ENCODE measurements around the gene TBC1D21.

DNA sequence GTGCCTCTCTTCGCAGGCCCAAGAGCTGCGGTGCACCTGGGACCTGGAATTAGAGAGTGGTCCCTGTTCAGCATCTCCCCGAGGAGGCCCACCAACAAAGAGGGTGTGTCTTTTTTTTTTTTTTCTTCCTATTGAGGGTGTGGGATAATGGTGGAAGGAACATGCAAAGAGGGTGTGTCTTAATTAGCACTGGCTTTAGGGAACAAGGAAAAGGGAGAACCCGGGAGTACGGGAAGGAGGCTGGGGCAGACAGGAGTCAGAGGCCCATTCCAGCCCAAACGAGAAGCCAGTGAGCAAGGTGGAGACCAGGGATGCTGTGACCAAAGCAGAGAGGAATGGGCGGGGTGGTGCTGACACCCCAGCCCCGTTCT lies 52.5 kb downstream of the TBC1D21 start:
- no peak for TF ChIP-seq POLR2A (IDR thresholded peaks at IDR 0.05)
- TF ChIP-seq, protein P1, sequence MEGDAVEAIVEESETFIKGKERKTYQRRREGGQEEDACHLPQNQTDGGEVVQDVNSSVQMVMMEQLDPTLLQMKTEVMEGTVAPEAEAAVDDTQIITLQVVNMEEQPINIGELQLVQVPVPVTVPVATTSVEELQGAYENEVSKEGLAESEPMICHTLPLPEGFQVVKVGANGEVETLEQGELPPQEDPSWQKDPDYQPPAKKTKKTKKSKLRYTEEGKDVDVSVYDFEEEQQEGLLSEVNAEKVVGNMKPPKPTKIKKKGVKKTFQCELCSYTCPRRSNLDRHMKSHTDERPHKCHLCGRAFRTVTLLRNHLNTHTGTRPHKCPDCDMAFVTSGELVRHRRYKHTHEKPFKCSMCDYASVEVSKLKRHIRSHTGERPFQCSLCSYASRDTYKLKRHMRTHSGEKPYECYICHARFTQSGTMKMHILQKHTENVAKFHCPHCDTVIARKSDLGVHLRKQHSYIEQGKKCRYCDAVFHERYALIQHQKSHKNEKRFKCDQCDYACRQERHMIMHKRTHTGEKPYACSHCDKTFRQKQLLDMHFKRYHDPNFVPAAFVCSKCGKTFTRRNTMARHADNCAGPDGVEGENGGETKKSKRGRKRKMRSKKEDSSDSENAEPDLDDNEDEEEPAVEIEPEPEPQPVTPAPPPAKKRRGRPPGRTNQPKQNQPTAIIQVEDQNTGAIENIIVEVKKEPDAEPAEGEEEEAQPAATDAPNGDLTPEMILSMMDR (IDR thresholded peaks at IDR 0.05) = no peak
- no peak for TF ChIP-seq POLR2AphosphoS5 (IDR thresholded peaks at IDR 0.05)
- no peak for TF ChIP-seq EP300 (IDR thresholded peaks at IDR 0.05)

Measured in gastroesophageal sphincter (tissue), 3 donors.